ENCODE data around the gene CALN1.

The CALN1 gene

DNA sequence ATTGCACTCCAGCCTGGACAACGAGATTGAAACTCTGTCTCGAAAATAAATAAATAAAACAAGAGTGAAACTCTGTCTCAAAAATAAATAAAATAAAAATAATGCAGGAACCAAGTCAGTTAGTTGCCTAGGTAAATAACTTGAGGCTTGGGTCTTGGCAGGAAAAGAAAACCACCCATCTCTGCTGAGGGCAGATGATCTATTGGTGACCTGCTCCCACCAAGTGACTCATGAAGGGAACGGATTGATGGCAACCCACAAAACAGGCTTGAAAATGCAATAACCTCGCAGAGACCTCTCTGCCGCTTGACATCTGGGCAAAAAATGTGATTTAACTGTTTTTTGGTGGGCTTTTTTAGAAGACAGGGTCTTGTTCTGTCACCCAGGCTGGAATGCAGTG, 86.6 kb downstream of the CALN1 start:
- Histone ChIP-seq H3K9ac (no peak overlapping the region), H3K4me1 (no peaks in the 10 kb centered on the region)

GRCh38 chr7:72321637-72322036, 90.5 kb downstream of the CALN1 start:
- Histone ChIP-seq H3K27me3 (no peaks in the 10 kb centered on the region), H3K9me3 (replicated peaks in 1 of 11) (peaks cover 0 to 11% (median 4%) of the 10 kb centered on the region in 11 experiments; a peak in 2 of 22 replicates), H3K4me2 (no peak overlapping the region), H3K36me3 (no peaks in the 10 kb centered on the region), H3K4me1 (no peaks in the 10 kb centered on the region), H3K4me3 (no peak overlapping the region), H3K9ac (no peak overlapping the region), H4K20me1 (no peaks in the 10 kb centered on the region), H3K27ac (no peak overlapping the region)
- no peak for TF ChIP-seq Cebpa-rat (IDR thresholded peaks at IDR 0.05)

More for the DNA sequence above, 86.6 kb downstream of the CALN1 start:
- H3K27ac ChIP-seq = no peak overlapping the region
- no peak overlapping the region for H3K4me2 ChIP-seq
- H3K36me3 ChIP-seq = no peaks in the 10 kb centered on the region
- TF ChIP-seq Cebpa-rat (IDR thresholded peaks at IDR 0.05) = no peak
- no peaks in the 10 kb centered on the region for H4K20me1 ChIP-seq
- H3K27me3 ChIP-seq = no peaks in the 10 kb centered on the region
- H3K9me3 ChIP-seq (replicated peaks in 1 of 11) = peaks cover 0 to 5% (median 0%) of the 10 kb centered on the region in 11 experiments; a peak in 2 of 22 replicates
- H3K4me3 ChIP-seq = no peak overlapping the region

DNA sequence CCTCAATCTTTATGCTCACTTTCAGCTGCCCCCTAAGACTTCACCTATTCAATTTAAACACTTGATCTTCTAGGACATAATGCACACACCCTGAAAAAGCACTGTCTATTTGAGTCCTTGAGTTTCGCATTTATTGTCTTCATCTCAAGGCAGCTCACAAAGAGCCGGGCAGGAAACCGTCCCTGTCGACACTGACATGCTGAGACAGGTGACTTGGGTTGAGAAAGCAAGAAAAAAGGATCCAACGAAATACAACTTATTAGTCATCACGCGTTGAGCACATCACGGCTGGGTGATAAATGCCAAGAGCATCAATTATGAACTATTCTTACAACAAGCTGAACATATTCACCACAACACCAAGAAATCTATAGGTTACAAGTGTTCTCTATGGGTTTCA, 91.1 kb downstream of the CALN1 start:
- Histone ChIP-seq H3K4me3 (no peak overlapping the region), H3K4me2 (no peak overlapping the region), H4K20me1 (no peaks in the 10 kb centered on the region), H3K36me3 (no peaks in the 10 kb centered on the region), H3K4me1 (no peaks in the 10 kb centered on the region), H3K27ac (no peak overlapping the region), H3K9ac (no peak overlapping the region), H3K9me3 (replicated peaks in 1 of 11) (peaks cover 0 to 11% (median 4%) of the 10 kb centered on the region in 11 experiments; a peak in 2 of 22 replicates), H3K27me3 (no peaks in the 10 kb centered on the region)
- TF ChIP-seq Cebpa-rat (IDR thresholded peaks at IDR 0.05) = no peak

GRCh38 chr7:72317341-72317740, 94.8 kb downstream of the CALN1 start:
- H3K9me3 ChIP-seq (replicated peaks in 1 of 11) = peaks cover 0 to 11% (median 4%) of the 10 kb centered on the region in 11 experiments; a peak in 2 of 22 replicates
- no peaks in the 10 kb centered on the region for H3K27me3 ChIP-seq
- H3K27ac ChIP-seq = no peak overlapping the region
- no peak overlapping the region for H3K4me3 ChIP-seq
- H3K4me1 ChIP-seq = no peaks in the 10 kb centered on the region
- no peaks in the 10 kb centered on the region for H3K36me3 ChIP-seq
- H3K9ac ChIP-seq = no peak overlapping the region
- no peak overlapping the region for H3K4me2 ChIP-seq
- no peaks in the 10 kb centered on the region for H4K20me1 ChIP-seq
- no peak for TF ChIP-seq Cebpa-rat (IDR thresholded peaks at IDR 0.05)

DNA sequence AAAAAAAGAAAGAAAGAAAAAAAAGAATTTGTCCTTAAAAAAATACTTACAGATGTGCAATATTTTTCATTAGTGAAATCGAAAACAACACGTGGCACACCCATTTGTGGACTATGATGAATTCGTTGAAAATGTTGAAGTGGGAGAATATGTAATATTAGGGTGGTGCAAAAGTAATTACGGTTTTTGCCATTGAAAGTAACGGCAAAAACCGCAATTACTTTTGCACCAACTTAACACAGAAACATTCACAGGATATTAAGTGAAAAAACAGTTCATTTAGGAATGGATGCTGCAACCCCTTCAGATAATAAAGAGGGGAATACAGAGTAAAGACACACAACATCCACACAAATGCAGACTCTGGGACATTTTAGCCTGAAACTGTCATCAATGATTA, 96.0 kb downstream of the CALN1 start:
- H3K27ac ChIP-seq = no peak overlapping the region
- no peak overlapping the region for H3K4me3 ChIP-seq
- H3K9me3 ChIP-seq (replicated peaks in 1 of 11) = peaks cover 0 to 11% (median 4%) of the 10 kb centered on the region in 11 experiments; a peak in 2 of 22 replicates
- H3K36me3 ChIP-seq = no peaks in the 10 kb centered on the region
- no peak for TF ChIP-seq Cebpa-rat (IDR thresholded peaks at IDR 0.05)
- no peaks in the 10 kb centered on the region for H3K4me1 ChIP-seq
- H3K4me2 ChIP-seq = no peak overlapping the region
- H3K27me3 ChIP-seq = no peaks in the 10 kb centered on the region
- no peak overlapping the region for H3K9ac ChIP-seq
- no peaks in the 10 kb centered on the region for H4K20me1 ChIP-seq

DNA sequence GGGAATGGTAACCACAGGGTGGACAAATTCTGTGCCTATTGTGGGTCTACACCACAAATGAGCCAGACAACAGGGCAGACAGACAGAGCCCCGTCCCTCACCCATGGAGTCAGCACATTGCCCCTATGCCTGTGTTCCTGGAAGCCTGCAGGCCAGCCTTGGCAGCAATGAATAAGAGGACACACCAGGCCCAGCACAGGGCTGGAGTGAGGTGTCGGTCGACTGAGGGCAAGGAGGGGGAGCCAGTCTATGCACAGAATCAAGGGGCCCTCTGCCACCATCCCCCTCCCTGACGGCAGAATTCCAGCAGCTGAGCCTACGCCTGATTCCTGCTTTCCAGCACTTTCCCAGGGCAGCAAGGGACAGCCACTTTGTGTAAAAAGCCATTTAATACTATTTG, 98.2 kb downstream of the CALN1 start:
- Histone ChIP-seq H3K4me1 (no peaks in the 10 kb centered on the region), H4K20me1 (no peaks in the 10 kb centered on the region), H3K27me3 (no peaks in the 10 kb centered on the region), H3K9me3 (replicated peaks in 1 of 11) (no peaks in the 10 kb centered on the region), H3K9ac (no peak overlapping the region), H3K4me3 (no peak overlapping the region), H3K36me3 (no peaks in the 10 kb centered on the region), H3K27ac (no peak overlapping the region), H3K4me2 (no peak overlapping the region)
- TF ChIP-seq Cebpa-rat (IDR thresholded peaks at IDR 0.05) = no peak

GRCh38 chr7:72310301-72310700, 101.8 kb downstream of the CALN1 start:
- Histone ChIP-seq H3K27me3 (no peaks in the 10 kb centered on the region), H3K4me1 (no peaks in the 10 kb centered on the region), H3K4me3 (no peak overlapping the region), H3K27ac (no peak overlapping the region), H3K9ac (no peak overlapping the region), H3K36me3 (no peaks in the 10 kb centered on the region), H3K4me2 (no peak overlapping the region), H4K20me1 (no peaks in the 10 kb centered on the region; a peak in 1 of 22 replicates), H3K9me3 (replicated peaks in 1 of 11) (no peaks in the 10 kb centered on the region)
- no peak for TF ChIP-seq Cebpa-rat (IDR thresholded peaks at IDR 0.05)

GRCh38 chr7:72309476-72309875, 102.7 kb downstream of the CALN1 start:
- H3K4me2 ChIP-seq = no peak overlapping the region
- no peaks in the 10 kb centered on the region; a peak in 1 of 22 replicates for H4K20me1 ChIP-seq
- H3K27ac ChIP-seq = no peak overlapping the region
- no peak for TF ChIP-seq Cebpa-rat (IDR thresholded peaks at IDR 0.05)
- no peaks in the 10 kb centered on the region for H3K27me3 ChIP-seq
- no peaks in the 10 kb centered on the region for H3K4me1 ChIP-seq
- no peaks in the 10 kb centered on the region for H3K9me3 ChIP-seq (replicated peaks in 1 of 11)
- no peaks in the 10 kb centered on the region for H3K36me3 ChIP-seq
- no peak overlapping the region for H3K4me3 ChIP-seq
- H3K9ac ChIP-seq = no peak overlapping the region

GRCh38 chr7:72308986-72309385, 103.2 kb downstream of the CALN1 start:
- H3K9me3 ChIP-seq (replicated peaks in 1 of 11) = no peaks in the 10 kb centered on the region
- no peak overlapping the region for H3K27ac ChIP-seq
- no peak overlapping the region for H3K4me3 ChIP-seq
- H3K36me3 ChIP-seq = no peaks in the 10 kb centered on the region
- no peaks in the 10 kb centered on the region for H3K27me3 ChIP-seq
- no peaks in the 10 kb centered on the region; a peak in 1 of 22 replicates for H4K20me1 ChIP-seq
- no peaks in the 10 kb centered on the region for H3K4me1 ChIP-seq
- no peak overlapping the region for H3K4me2 ChIP-seq
- H3K9ac ChIP-seq = no peak overlapping the region
- TF ChIP-seq Cebpa-rat (IDR thresholded peaks at IDR 0.05) = no peak

GRCh38 chr7:72307566-72307965, 104.6 kb downstream of the CALN1 start:
- Histone ChIP-seq H3K9me3 (replicated peaks in 1 of 11) (no peaks in the 10 kb centered on the region), H3K36me3 (no peaks in the 10 kb centered on the region), H4K20me1 (no peaks in the 10 kb centered on the region; a peak in 1 of 22 replicates), H3K4me3 (no peak overlapping the region), H3K4me2 (no peak overlapping the region), H3K9ac (no peak overlapping the region), H3K4me1 (no peaks in the 10 kb centered on the region), H3K27ac (no peak overlapping the region), H3K27me3 (no peaks in the 10 kb centered on the region)
- no peak for TF ChIP-seq Cebpa-rat (IDR thresholded peaks at IDR 0.05)
